IPS-20b (cell line): ENCODE results near the gene JAML.
A peak's percentile ranks its signal among the peaks of the same experiment; 100 is the strongest.

ENCODE experiments used
- H3K27ac ChIP-seq: one replicate; pipeline ENCODE4 v1.5.1; 2013; ENCODE audit warnings: low read length
- H3K27me3 ChIP-seq: 2 replicates; pipeline ENCODE4 v1.6.1; 2013; ENCODE audit warnings: mild to moderate bottlenecking, low read length, inconsistent platforms; ENCODE audit not compliant: insufficient read depth
- H3K36me3 ChIP-seq: 2 replicates; pipeline ENCODE4 v1.6.1; 2013; ENCODE audit warnings: low read depth, mild to moderate bottlenecking, inconsistent platforms, low read length, moderate library complexity; ENCODE audit not compliant: insufficient read depth
- H3K4me1 ChIP-seq: 2 replicates; pipeline ENCODE4 v1.6.1; 2013; ENCODE audit warnings: mild to moderate bottlenecking, control low read depth, inconsistent platforms, low read length, moderate library complexity; ENCODE audit not compliant: insufficient read depth
- H3K4me3 ChIP-seq: 2 replicates; pipeline ENCODE4 v1.5.1; 2013; ENCODE audit warnings: mild to moderate bottlenecking, low read length, inconsistent platforms
- H3K9ac ChIP-seq: 2 replicates; pipeline ENCODE4 v1.6.1; 2013; ENCODE audit warnings: low read depth, mild to moderate bottlenecking, inconsistent platforms, low read length, moderate library complexity
- H3K9me3 ChIP-seq: 2 replicates; pipeline ENCODE4 v1.6.1; 2013; ENCODE audit warnings: mild to moderate bottlenecking, low read depth, low read length, inconsistent platforms; ENCODE audit not compliant: insufficient read depth

The JAML gene

GRCh38 chr11:118258410-118258809, 33.6 kb upstream of the JAML start:
- no peak overlapping the region for H3K4me3 ChIP-seq
- H3K9me3 ChIP-seq = no peaks in the 10 kb centered on the region
- no peaks in the 10 kb centered on the region for H3K36me3 ChIP-seq
- peaks cover 49% of the 10 kb centered on the region for H3K27me3 ChIP-seq
- H3K27ac ChIP-seq = no peak overlapping the region
- H3K4me1 ChIP-seq = no peaks in the 10 kb centered on the region
- no peak overlapping the region for H3K9ac ChIP-seq

DNA sequence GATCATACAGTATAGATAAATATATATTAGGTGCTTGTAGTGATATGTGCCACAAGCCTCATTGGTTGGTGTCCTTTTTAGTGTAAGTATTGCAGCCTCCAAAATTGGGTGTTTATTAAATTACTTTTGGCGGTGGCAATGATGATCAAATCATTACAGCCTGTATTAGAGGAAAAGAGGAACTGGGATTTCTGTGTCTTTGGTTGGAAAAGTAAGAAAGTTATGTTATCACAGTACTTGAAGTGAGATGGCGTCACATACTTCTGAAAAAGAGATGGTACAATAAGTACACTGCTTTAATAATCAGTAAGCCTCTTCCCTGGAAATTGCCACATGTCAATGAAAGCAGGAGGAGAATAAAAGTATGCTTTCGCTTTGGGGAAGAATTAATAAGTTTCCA, 27.9 kb upstream of the JAML start:
- Histone ChIP-seq H3K4me1 (0 out of 2 replicates have a peak, but pooled peaks cover 5% of the 10 kb centered on the region), H3K27me3 (peaks cover 30% of the 10 kb centered on the region; the same call in 1 of the 2 replicates), H3K36me3 (no peaks in the 10 kb centered on the region), H3K9ac (peak overlapping the region; percentile 82; the same call in 1 of the 2 replicates), H3K27ac (peak overlapping the region; percentile 74), H3K4me3 (peak overlapping the region; percentile 76), H3K9me3 (no peaks in the 10 kb centered on the region)

GRCh38 chr11:118251858-118252652, 27.2 kb upstream of the JAML start, which contains the start of gene MPZL3:
TSS of gene MPZL3 (minus strand) at chr11:118252365. CDS start at chr11:118252294, 71 bp downstream.
- Histone ChIP-seq H3K27me3 (peaks cover 36% of the 10 kb centered on the region; the same call in 1 of the 2 replicates), H3K9me3 (no peaks in the 10 kb centered on the region), H3K4me1 (0 out of 2 replicates have a peak, but pooled peaks cover 5% of the 10 kb centered on the region), H3K36me3 (no peaks in the 10 kb centered on the region), H3K27ac (peak within 1 kb of the TSS; percentile 74), H3K9ac (peak within 1 kb of the TSS; percentile 82), H3K4me3 (peak within 1 kb of the TSS; percentile 76)

DNA sequence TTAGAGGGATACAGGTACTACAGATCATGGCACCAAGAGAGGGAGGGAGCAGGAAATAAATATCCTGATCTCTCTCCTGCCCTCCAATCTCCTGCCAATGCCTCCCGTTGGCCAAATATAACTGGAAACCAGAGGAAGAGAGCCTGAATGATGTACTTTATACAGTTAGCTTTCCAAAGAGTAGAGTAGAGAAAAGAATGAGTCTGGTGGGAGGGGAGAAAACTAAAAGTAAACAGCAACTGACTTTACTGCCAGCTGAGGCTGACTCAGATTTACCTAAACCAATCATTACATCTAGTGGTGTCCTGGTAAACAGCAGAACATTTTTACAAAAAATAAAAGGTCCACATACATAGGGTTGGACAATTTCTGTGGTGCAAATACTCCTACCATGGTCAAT, 22.2 kb upstream of the JAML start:
- Histone ChIP-seq H3K9ac (no peak overlapping the region), H3K27me3 (peaks cover 23% of the 10 kb centered on the region; the same call in 1 of the 2 replicates), H3K4me3 (no peak overlapping the region), H3K27ac (no peak overlapping the region), H3K4me1 (peaks cover 6% of the 10 kb centered on the region), H3K36me3 (no peaks in the 10 kb centered on the region), H3K9me3 (no peaks in the 10 kb centered on the region)

GRCh38 chr11:118245936-118246562, 21.2 kb upstream of the JAML start:
- Histone ChIP-seq H3K27me3 (peaks cover 23% of the 10 kb centered on the region; the same call in 1 of the 2 replicates), H3K36me3 (no peaks in the 10 kb centered on the region), H3K9ac (no peak overlapping the region), H3K4me1 (peaks cover 6% of the 10 kb centered on the region), H3K9me3 (no peaks in the 10 kb centered on the region), H3K27ac (no peak overlapping the region), H3K4me3 (no peak overlapping the region)

GRCh38 chr11:118243993-118244762, 19.4 kb upstream of the JAML start:
- H3K4me3 ChIP-seq = no peak overlapping the region
- no peak overlapping the region for H3K27ac ChIP-seq
- H3K9ac ChIP-seq = no peak overlapping the region
- H3K9me3 ChIP-seq = no peaks in the 10 kb centered on the region
- peaks cover 18% of the 10 kb centered on the region; the same call in 1 of the 2 replicates for H3K27me3 ChIP-seq
- no peaks in the 10 kb centered on the region for H3K36me3 ChIP-seq
- H3K4me1 ChIP-seq = peaks cover 6% of the 10 kb centered on the region

GRCh38 chr11:118243161-118243560, 18.4 kb upstream of the JAML start:
- Histone ChIP-seq H3K9me3 (no peaks in the 10 kb centered on the region), H3K27ac (no peak overlapping the region), H3K36me3 (no peaks in the 10 kb centered on the region), H3K9ac (no peak overlapping the region), H3K4me3 (no peak overlapping the region), H3K27me3 (peaks cover 12% of the 10 kb centered on the region; the same call in 1 of the 2 replicates), H3K4me1 (peaks cover 15% of the 10 kb centered on the region)

GRCh38 chr11:118241764-118242098, 16.9 kb upstream of the JAML start:
- Histone ChIP-seq H3K4me3 (no peak overlapping the region), H3K9me3 (no peaks in the 10 kb centered on the region), H3K27ac (no peak overlapping the region), H3K36me3 (no peaks in the 10 kb centered on the region), H3K9ac (no peak overlapping the region), H3K4me1 (peaks cover 15% of the 10 kb centered on the region), H3K27me3 (peaks cover 2% of the 10 kb centered on the region; the same call in 1 of the 2 replicates)

DNA sequence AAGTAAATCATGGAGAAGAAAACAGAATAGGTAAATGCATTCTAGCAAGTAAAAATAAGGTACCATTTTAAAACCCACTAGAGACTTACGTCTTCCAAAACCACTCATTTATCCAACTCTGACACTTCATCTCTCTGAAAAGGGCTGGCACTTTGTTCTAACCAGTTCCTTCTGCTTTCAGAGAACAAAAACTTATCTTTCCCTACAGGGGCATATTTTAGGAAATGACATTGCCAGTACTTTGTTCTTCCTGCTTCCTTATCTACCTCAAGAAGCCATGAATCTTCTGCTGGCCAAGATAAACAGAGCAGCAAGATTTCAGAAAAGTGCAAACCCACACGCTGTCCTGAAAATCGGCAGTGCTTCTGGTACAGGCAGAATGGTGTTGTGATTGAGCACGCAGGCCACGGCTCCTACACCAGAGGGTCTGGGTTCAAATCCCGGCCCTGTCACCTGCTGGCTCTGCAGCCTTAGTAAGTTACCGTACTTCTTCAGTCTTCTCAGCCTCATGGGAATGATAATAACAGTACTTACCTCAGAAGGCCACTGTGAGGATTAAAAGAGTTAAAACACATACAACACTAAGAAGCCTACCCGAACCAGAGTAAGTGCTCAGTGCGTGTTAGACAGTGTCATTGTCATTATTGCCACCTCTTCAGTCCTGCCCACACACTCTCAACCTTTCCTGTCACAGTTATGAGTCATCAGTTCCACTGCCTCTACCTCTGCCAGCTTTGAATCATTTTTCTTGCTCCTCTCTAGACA, 16.4 kb upstream of the JAML start:
- no peak overlapping the region for H3K27ac ChIP-seq
- H3K27me3 ChIP-seq = no peaks in the 10 kb centered on the region; the same call in 1 of the 2 replicates
- H3K9ac ChIP-seq = no peak overlapping the region
- no peaks in the 10 kb centered on the region for H3K9me3 ChIP-seq
- H3K4me3 ChIP-seq = no peak overlapping the region
- no peaks in the 10 kb centered on the region for H3K36me3 ChIP-seq
- peaks cover 15% of the 10 kb centered on the region for H3K4me1 ChIP-seq

- H3K9ac ChIP-seq = no peak overlapping the region
- H3K36me3 ChIP-seq = no peaks in the 10 kb centered on the region
- H3K27me3 ChIP-seq = no peaks in the 10 kb centered on the region
- no peak overlapping the region for H3K4me3 ChIP-seq
- H3K27ac ChIP-seq = no peak overlapping the region
- no peaks in the 10 kb centered on the region for H3K9me3 ChIP-seq
- peaks cover 15% of the 10 kb centered on the region for H3K4me1 ChIP-seq
Observed at GRCh38 chr11:118239509-118240205, 14.8 kb upstream of the JAML start.
